ENCODE results near the gene SAMD5.

DNA sequence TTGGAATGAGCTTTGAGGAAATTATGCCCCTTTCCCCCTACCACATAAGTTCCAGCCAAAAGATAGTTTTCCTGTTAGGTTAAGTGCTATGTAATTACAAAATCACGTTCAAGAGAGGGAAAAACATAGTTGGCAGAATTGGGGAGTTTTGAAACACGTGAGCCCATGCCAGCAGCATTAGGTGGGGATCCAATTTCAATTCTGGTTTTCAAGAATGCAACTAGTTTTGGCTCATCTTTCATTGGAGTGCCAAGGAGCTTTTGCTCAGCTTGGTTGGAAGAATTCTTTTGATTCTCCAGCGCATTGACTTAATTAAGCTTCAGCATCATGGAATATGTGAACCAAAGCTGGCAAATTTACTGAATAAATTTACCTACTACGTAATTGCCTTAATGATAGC is 95.9 kb downstream of the SAMD5 start:
- TF ChIP-seq EZH2 (IDR thresholded peaks at IDR 0.05; ENCODE audit: low read length, missing control alignments): no peak
- TF ChIP-seq, protein P1, sequence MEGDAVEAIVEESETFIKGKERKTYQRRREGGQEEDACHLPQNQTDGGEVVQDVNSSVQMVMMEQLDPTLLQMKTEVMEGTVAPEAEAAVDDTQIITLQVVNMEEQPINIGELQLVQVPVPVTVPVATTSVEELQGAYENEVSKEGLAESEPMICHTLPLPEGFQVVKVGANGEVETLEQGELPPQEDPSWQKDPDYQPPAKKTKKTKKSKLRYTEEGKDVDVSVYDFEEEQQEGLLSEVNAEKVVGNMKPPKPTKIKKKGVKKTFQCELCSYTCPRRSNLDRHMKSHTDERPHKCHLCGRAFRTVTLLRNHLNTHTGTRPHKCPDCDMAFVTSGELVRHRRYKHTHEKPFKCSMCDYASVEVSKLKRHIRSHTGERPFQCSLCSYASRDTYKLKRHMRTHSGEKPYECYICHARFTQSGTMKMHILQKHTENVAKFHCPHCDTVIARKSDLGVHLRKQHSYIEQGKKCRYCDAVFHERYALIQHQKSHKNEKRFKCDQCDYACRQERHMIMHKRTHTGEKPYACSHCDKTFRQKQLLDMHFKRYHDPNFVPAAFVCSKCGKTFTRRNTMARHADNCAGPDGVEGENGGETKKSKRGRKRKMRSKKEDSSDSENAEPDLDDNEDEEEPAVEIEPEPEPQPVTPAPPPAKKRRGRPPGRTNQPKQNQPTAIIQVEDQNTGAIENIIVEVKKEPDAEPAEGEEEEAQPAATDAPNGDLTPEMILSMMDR (conservative IDR thresholded peaks at IDR 0.05 in 1 of 2, IDR thresholded peaks at IDR 0.05 in 1 of 2; ENCODE audit: low read depth in 1 of 2, low read length in 2 of 2): no peak
